ENCODE data around the gene SUMO2. TPM values are rescaled to one million over a fixed set of nuclear protein-coding genes. Genes with fewer than 3 reads are reported as not detected.

Gene SUMO2
- total and polyA plus RNA-seq, 2 of the 13 experiments (the other 11 are each of a cell fraction or from before 2014, with no cell fraction given), result 337 to 553 TPM

DNA sequence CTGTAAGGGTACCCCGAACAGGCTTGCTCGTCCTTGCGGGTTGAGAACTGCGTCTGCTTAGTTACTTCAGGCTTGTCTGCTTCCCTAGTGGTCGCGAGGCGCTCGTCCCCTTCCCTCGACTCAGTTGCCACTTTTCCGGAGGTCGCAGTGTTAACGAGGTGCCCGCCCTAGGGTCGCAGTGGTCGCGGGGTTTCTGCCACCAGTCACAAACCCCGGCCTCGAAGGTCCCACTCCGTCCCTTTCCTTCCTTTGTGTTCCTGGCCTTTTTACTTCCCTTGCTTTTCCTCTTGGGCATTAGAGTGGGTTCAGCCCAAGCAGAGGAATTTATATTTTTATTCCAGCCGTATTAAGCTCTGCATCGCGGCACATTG, 23.0 kb upstream of the SUMO2 start (continued):
- TF ChIP-seq ZNF407 (CRISPR knock-in tag; IDR thresholded peaks at IDR 0.05; ENCODE audit: not compliant biosample characterization) (peak; percentile 60), KLF9 (CRISPR knock-in tag; IDR thresholded peaks at IDR 0.05; ENCODE audit: low read depth) (0 out of 2 replicates have a peak, but pooled peaks have one; percentile 4), MTF2 (CRISPR knock-in tag; IDR thresholded peaks at IDR 0.05; ENCODE audit: borderline replicate concordance) (peak; percentile 31; the same call in 1 of the 2 replicates), GATAD1 (CRISPR knock-in tag; IDR thresholded peaks at IDR 0.05) (peak; percentile 34; the same call in 1 of the 2 replicates), NFE2 (CRISPR knock-in tag; IDR thresholded peaks at IDR 0.05) (no peak), PAWR (CRISPR knock-in tag; IDR thresholded peaks at IDR 0.05; ENCODE audit: borderline replicate concordance) (0 out of 2 replicates have a peak, but pooled peaks have one; percentile 88), ZC3H4 (CRISPR knock-in tag; IDR thresholded peaks at IDR 0.05; ENCODE audit: borderline replicate concordance) (no peak), MTA1 (CRISPR knock-in tag; IDR thresholded peaks at IDR 0.05; ENCODE audit: borderline replicate concordance) (peak; percentile 38; the same call in 1 of the 2 replicates), MXD4 (CRISPR knock-in tag; IDR thresholded peaks at IDR 0.05) (0 out of 2 replicates have a peak, but pooled peaks have one; percentile 15), ZNF232 (CRISPR knock-in tag; IDR thresholded peaks at IDR 0.05; ENCODE audit: borderline replicate concordance) (peak; percentile 38), ZNF567 (CRISPR knock-in tag; IDR thresholded peaks at IDR 0.05; ENCODE audit: borderline replicate concordance) (peak; percentile 53), ZFP1 (CRISPR knock-in tag; IDR thresholded peaks at IDR 0.05) (peak; percentile 4; the same call in 1 of the 2 replicates), ZNF121 (CRISPR knock-in tag; IDR thresholded peaks at IDR 0.05) (0 out of 2 replicates have a peak, but pooled peaks have one; percentile 32), CENPT (CRISPR knock-in tag; IDR thresholded peaks at IDR 0.05; ENCODE audit: low read depth) (0 out of 2 replicates have a peak, but pooled peaks have one; percentile 1), HOXA9 (CRISPR knock-in tag; IDR thresholded peaks at IDR 0.05; ENCODE audit: borderline replicate concordance) (no peak), ZNF691 (CRISPR knock-in tag; IDR thresholded peaks at IDR 0.05; ENCODE audit: borderline replicate concordance, low read depth) (0 out of 2 replicates have a peak, but pooled peaks have one; percentile 13)
- TF ChIP-seq, protein P1, sequence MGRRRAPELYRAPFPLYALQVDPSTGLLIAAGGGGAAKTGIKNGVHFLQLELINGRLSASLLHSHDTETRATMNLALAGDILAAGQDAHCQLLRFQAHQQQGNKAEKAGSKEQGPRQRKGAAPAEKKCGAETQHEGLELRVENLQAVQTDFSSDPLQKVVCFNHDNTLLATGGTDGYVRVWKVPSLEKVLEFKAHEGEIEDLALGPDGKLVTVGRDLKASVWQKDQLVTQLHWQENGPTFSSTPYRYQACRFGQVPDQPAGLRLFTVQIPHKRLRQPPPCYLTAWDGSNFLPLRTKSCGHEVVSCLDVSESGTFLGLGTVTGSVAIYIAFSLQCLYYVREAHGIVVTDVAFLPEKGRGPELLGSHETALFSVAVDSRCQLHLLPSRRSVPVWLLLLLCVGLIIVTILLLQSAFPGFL (CRISPR knock-in tag; IDR thresholded peaks at IDR 0.05), result no peak
- TF ChIP-seq, protein P2, sequence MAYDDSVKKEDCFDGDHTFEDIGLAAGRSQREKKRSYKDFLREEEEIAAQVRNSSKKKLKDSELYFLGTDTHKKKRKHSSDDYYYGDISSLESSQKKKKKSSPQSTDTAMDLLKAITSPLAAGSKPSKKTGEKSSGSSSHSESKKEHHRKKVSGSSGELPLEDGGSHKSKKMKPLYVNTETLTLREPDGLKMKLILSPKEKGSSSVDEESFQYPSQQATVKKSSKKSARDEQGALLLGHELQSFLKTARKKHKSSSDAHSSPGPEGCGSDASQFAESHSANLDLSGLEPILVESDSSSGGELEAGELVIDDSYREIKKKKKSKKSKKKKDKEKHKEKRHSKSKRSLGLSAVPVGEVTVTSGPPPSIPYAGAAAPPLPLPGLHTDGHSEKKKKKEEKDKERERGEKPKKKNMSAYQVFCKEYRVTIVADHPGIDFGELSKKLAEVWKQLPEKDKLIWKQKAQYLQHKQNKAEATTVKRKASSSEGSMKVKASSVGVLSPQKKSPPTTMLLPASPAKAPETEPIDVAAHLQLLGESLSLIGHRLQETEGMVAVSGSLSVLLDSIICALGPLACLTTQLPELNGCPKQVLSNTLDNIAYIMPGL (CRISPR knock-in tag; IDR thresholded peaks at IDR 0.05; ENCODE audit: borderline replicate concordance in 1 of 2, low read depth in 1 of 2), result peak in 1 of 2 experiments; percentile 5; a peak in 1 of 4 replicates

All from HepG2 (cell line).